ENCODE data around the gene RIPOR3. TPM values are rescaled to one million over a fixed set of nuclear protein-coding genes. Genes with fewer than 3 reads are reported as not detected.

Gene RIPOR3
- total RNA-seq, 8 experiments from 2014 or later: 1.0 to 13.0 (median 2.8) TPM

GRCh38 chr20:50691573-50692551, 520 bp upstream of the RIPOR3 start:
- WGBS, 10 experiments: 3 to 85% (median 29%) methylated on average over 4 to 6 of the region's 23 CpGs; no CpG with 5 or more reads in 3 of the 10 experiments
- peak; percentile 24 to 75 (median 66) for ATAC-seq (replicated peaks in 6 of 8)
- in situ Hi-C loops (cut with MboI; ENCODE audit: low pct_unique_long_range_greater_than_20kb in 2 of 9, low sequenced_read_pairs in 9 of 9, unreplicated experiment in 9 of 9): no loop called here

GRCh38 chr20:50689864-50690649, 1.3 kb downstream of the RIPOR3 start:
- H3K4me1 ChIP-seq (replicated peaks in 1 of 2): peaks cover 21 to 36% of the 10 kb centered on the region in 2 donors
- no peak overlapping the region for H3K27ac ChIP-seq
- ATAC-seq (replicated peaks in 6 of 8): peak in 3 of 8 experiments; percentile 59 to 85 (median 61)
- in situ Hi-C loops (cut with MboI; ENCODE audit: low pct_unique_long_range_greater_than_20kb in 2 of 9, low sequenced_read_pairs in 9 of 9, unreplicated experiment in 9 of 9): no loop called here
- peak overlapping the region in 1 of 5 donors; percentile 27 for H3K4me3 ChIP-seq
- 0 to 100% (median 48%) methylated on average over 1 to 9 of the region's 10 CpGs; no CpG with 5 or more reads in 4 of the 10 experiments for WGBS, 10 experiments

More at GRCh38 chr20:50691573-50692551, 520 bp upstream of the RIPOR3 start:
- Histone ChIP-seq H3K4me1 (replicated peaks in 1 of 2) (peaks cover 27 to 42% of the 10 kb centered on the region in 2 donors), H3K4me3 (peak overlapping the region in 4 of 5 donors; percentile 4 to 28 (median 21)), H3K27ac (peak overlapping the region in 1 of 2 donors; percentile 66)

GRCh38 chr20:50688256-50688975, 2.9 kb downstream of the RIPOR3 start:
- no peak for ATAC-seq (replicated peaks in 6 of 8)
- in situ Hi-C loops (cut with MboI; ENCODE audit: low pct_unique_long_range_greater_than_20kb in 2 of 9, low sequenced_read_pairs in 9 of 9, unreplicated experiment in 9 of 9): no loop called here
- Histone ChIP-seq H3K27ac (no peak overlapping the region), H3K4me3 (no peak overlapping the region), H3K4me1 (replicated peaks in 1 of 2) (peaks cover 14 to 28% of the 10 kb centered on the region in 2 donors)
- WGBS, 10 experiments: 53 to 100% (median 92%) methylated on average over 2 to 8 of the region's 8 CpGs; no CpG with 5 or more reads in 3 of the 10 experiments

GRCh38 chr20:50686821-50687220, 4.5 kb downstream of the RIPOR3 start:
- ATAC-seq (replicated peaks in 6 of 8): no peak
- WGBS, 10 experiments: 53 to 100% (median 98%) methylated on average over 1 to 8 of the region's 10 CpGs
- no peak overlapping the region for H3K27ac ChIP-seq
- in situ Hi-C loops (cut with MboI; ENCODE audit: low pct_unique_long_range_greater_than_20kb in 2 of 9, low sequenced_read_pairs in 9 of 9, unreplicated experiment in 9 of 9): no loop called here
- peaks cover 9 to 18% of the 10 kb centered on the region in 2 donors for H3K4me1 ChIP-seq (replicated peaks in 1 of 2)
- H3K4me3 ChIP-seq: no peak overlapping the region

GRCh38 chr20:50683570-50683969, 7.8 kb downstream of the RIPOR3 start:
- H3K4me1 ChIP-seq (replicated peaks in 1 of 2): peaks cover 10 to 11% of the 10 kb centered on the region in 2 donors
- no peak for ATAC-seq (replicated peaks in 6 of 8)
- WGBS, 10 experiments: 39 to 100% (median 93%) methylated on average over 1 to 5 of the region's 6 CpGs; no CpG with 5 or more reads in 3 of the 10 experiments
- H3K27ac ChIP-seq: no peak overlapping the region
- in situ Hi-C loops (cut with MboI; ENCODE audit: low pct_unique_long_range_greater_than_20kb in 2 of 9, low sequenced_read_pairs in 9 of 9, unreplicated experiment in 9 of 9): no loop called here
- no peak overlapping the region for H3K4me3 ChIP-seq

- no peak overlapping the region for H3K4me3 ChIP-seq
- ATAC-seq (replicated peaks in 6 of 8): no peak
- peaks cover 10 to 11% of the 10 kb centered on the region in 2 donors for H3K4me1 ChIP-seq (replicated peaks in 1 of 2)
- no peak overlapping the region for H3K27ac ChIP-seq
- WGBS, 10 experiments: 58 to 100% (median 92%) methylated on average over 2 to 8 of the region's 8 CpGs; no CpG with 5 or more reads in 1 of the 10 experiments
- in situ Hi-C loops (cut with MboI; ENCODE audit: low pct_unique_long_range_greater_than_20kb in 2 of 9, low sequenced_read_pairs in 9 of 9, unreplicated experiment in 9 of 9): no loop called here
Observed at GRCh38 chr20:50682947-50683530, 8.3 kb downstream of the RIPOR3 start.

GRCh38 chr20:50682065-50682464, 9.3 kb downstream of the RIPOR3 start:
- 19 to 92% (median 54%) methylated on average over 1 to 2 of the region's 4 CpGs; no CpG with 5 or more reads in 2 of the 10 experiments for WGBS, 10 experiments
- peaks cover 10 to 11% of the 10 kb centered on the region in 2 donors for H3K4me1 ChIP-seq (replicated peaks in 1 of 2)
- no peak for ATAC-seq (replicated peaks in 6 of 8)
- no peak overlapping the region for H3K27ac ChIP-seq
- H3K4me3 ChIP-seq: no peak overlapping the region
- in situ Hi-C loops (cut with MboI; ENCODE audit: low pct_unique_long_range_greater_than_20kb in 2 of 9, low sequenced_read_pairs in 9 of 9, unreplicated experiment in 9 of 9): no loop called here

GRCh38 chr20:50681359-50682064, 9.8 kb downstream of the RIPOR3 start:
- no peak for ATAC-seq (replicated peaks in 6 of 8)
- no peak overlapping the region for H3K27ac ChIP-seq
- in situ Hi-C loops (cut with MboI; ENCODE audit: low pct_unique_long_range_greater_than_20kb in 2 of 9, low sequenced_read_pairs in 9 of 9, unreplicated experiment in 9 of 9): no loop called here
- WGBS, 10 experiments: 77 to 100% (median 93%) methylated on average over 2 to 10 of the region's 12 CpGs
- H3K4me1 ChIP-seq (replicated peaks in 1 of 2): peaks cover 10 to 11% of the 10 kb centered on the region in 2 donors
- H3K4me3 ChIP-seq: no peak overlapping the region

GRCh38 chr20:50680105-50680960, 11.0 kb downstream of the RIPOR3 start:
- Histone ChIP-seq H3K27ac (peak overlapping the region; percentile 38 to 42), H3K4me3 (no peak overlapping the region), H3K4me1 (replicated peaks in 1 of 2) (peaks cover 10 to 11% of the 10 kb centered on the region in 2 donors)
- in situ Hi-C loops (cut with MboI; ENCODE audit: low pct_unique_long_range_greater_than_20kb in 2 of 9, low sequenced_read_pairs in 9 of 9, unreplicated experiment in 9 of 9): no loop called here
- WGBS, 10 experiments: 22 to 100% (median 62%) methylated on average over 1 to 14 of the region's 19 CpGs; no CpG with 5 or more reads in 2 of the 10 experiments
- ATAC-seq (replicated peaks in 6 of 8): peak in 5 of 8 experiments; percentile 16 to 77 (median 74)

GRCh38 chr20:50679753-50680104, 11.6 kb downstream of the RIPOR3 start:
- H3K4me3 ChIP-seq: no peak overlapping the region
- ATAC-seq (replicated peaks in 6 of 8): no peak
- in situ Hi-C loops (cut with MboI; ENCODE audit: low pct_unique_long_range_greater_than_20kb in 2 of 9, low sequenced_read_pairs in 9 of 9, unreplicated experiment in 9 of 9): no loop called here
- H3K27ac ChIP-seq: peak overlapping the region in 1 of 2 donors; percentile 38
- 0 to 100% (median 84%) methylated on average over 1 to 5 of the region's 5 CpGs; no CpG with 5 or more reads in 3 of the 10 experiments for WGBS, 10 experiments
- H3K4me1 ChIP-seq (replicated peaks in 1 of 2): peaks cover 10 to 11% of the 10 kb centered on the region in 2 donors

Data from motor neuron (in vitro differentiated cells).